GM21619 (cell line): Measurements from ENCODE around the gene MUC6.

Experiments
- ATAC-seq: cut with Tn5 transposase; IDR thresholded peaks from one replicate; pipeline ENCODE4 v1.9.1; 2021; ENCODE audit not compliant: unreplicated experiment

MUC6 gene

GRCh38 chr11:1038361-1038760 is 1.8 kb upstream of the MUC6 start:
- ATAC-seq: no peak

GRCh38 chr11:1037506-1038055 is 1.1 kb upstream of the MUC6 start:
- no peak for ATAC-seq

GRCh38 chr11:1036931-1037330 is 413 bp upstream of the MUC6 start:
- no peak for ATAC-seq

GRCh38 chr11:1035577-1036283 is 788 bp downstream of the MUC6 start:
- no peak for ATAC-seq

- ATAC-seq: no peak
These were observed 1.8 kb downstream of the MUC6 start for GRCh38 chr11:1034456-1035295.

GRCh38 chr11:1034001-1034400 is 2.5 kb downstream of the MUC6 start:
- ATAC-seq: no peak

GRCh38 chr11:1033016-1033798 is 3.3 kb downstream of the MUC6 start:
- ATAC-seq: no peak

- ATAC-seq: no peak
These were observed 4.1 kb downstream of the MUC6 start for GRCh38 chr11:1032310-1032891.

GRCh38 chr11:1031121-1031899 is 5.2 kb downstream of the MUC6 start:
- no peak for ATAC-seq

- no peak for ATAC-seq
These were observed 6.0 kb downstream of the MUC6 start for GRCh38 chr11:1030556-1030955.

- no peak for ATAC-seq
These were observed 6.4 kb downstream of the MUC6 start for GRCh38 chr11:1030086-1030485.

GRCh38 chr11:1029654-1030053 is 6.9 kb downstream of the MUC6 start:
- no peak for ATAC-seq

- no peak for ATAC-seq
These were observed 7.5 kb downstream of the MUC6 start for GRCh38 chr11:1029051-1029450.

- no peak for ATAC-seq
These were observed 7.9 kb downstream of the MUC6 start for GRCh38 chr11:1028616-1029015.

- no peak for ATAC-seq
These were observed 8.3 kb downstream of the MUC6 start for GRCh38 chr11:1028291-1028540.

- ATAC-seq: no peak
These were observed 8.8 kb downstream of the MUC6 start for GRCh38 chr11:1027483-1028290.

- no peak for ATAC-seq
These were observed 9.7 kb downstream of the MUC6 start for GRCh38 chr11:1026641-1027482.

GRCh38 chr11:1026163-1026450 is 10.4 kb downstream of the MUC6 start:
- ATAC-seq: no peak
